GM12878 (cell line): Measurements from ENCODE around the gene DOCK1. TPM values are rescaled to one million over a fixed set of nuclear protein-coding genes. Genes with fewer than 3 reads are reported as not detected.

Source experiments
- ATAC-seq: fragments of 200-7000 bp; cut with Tn5 transposase; 3 replicates; pipeline ENCODE4 v1.9.1; 2020; ENCODE audit warnings: mild to moderate bottlenecking, moderate library complexity
- BruUV-seq: library from RNA; stranded (reverse); fragments of 400-500 nt; replicated peaks from 2 replicates; lab custom pipeline; 2021; lab: Mats Ljungman, UMichigan
- CTCF ChIA-PET: fragments of 300-600 bp; sonication (Branson Sonifier 250); formaldehyde crosslinking; extraction: SDS; loops from one replicate; lab custom pipeline; 2021; ENCODE audit warnings: inconsistent platforms; lab: Yijun Ruan, JAX
- POLR2A ChIA-PET: fragments of 350-600 bp; formaldehyde crosslinking; extraction: SDS; loops from one replicate; lab custom pipeline; 2021; ENCODE audit warnings: inconsistent platforms; lab: Charles Lee
- RAD21 ChIA-PET: fragments of 300-600 bp; sonication (Branson Sonifier 250); formaldehyde crosslinking; loops from one replicate; lab custom pipeline; 2023; ENCODE audit warnings: antibody characterized with exemption; ENCODE audit not compliant: unreplicated experiment; lab: Charles Lee
- SMC1A ChIA-PET: fragments of 300-600 bp; sonication (Branson Sonifier 250); formaldehyde crosslinking; loops from one replicate; lab custom pipeline; 2023; ENCODE audit not compliant: unreplicated experiment, uncharacterized antibody; lab: Charles Lee
- DNase-seq: peaks from one replicate; pipeline ENCODE4 v3.0.0-alpha.2; 2011; ENCODE audit warnings: low read depth, low spot score
- FAIRE-seq: peaks from 3 replicates; lab custom pipeline; 2011; peaks lifted over from hg19 to GRCh38; lab: Jason Lieb, UNC
- H2AFZ ChIP-seq: 2 replicates; pipeline ENCODE4 v1.6.0; 2011; ENCODE audit warnings: low read depth, low read length, control low read depth; ENCODE audit not compliant: control insufficient read depth
- H3K27ac ChIP-seq: 2 replicates; pipeline ENCODE4 v1.5.1; 2011; ENCODE audit warnings: control low read depth; ENCODE audit not compliant: control insufficient read depth, insufficient read depth
- H3K27me3 ChIP-seq, 2 experiments: replicated peaks in 1 of 2; 2 replicates each; pipeline versions ENCODE4 v1.6.0 to v1.6.1; 2011; ENCODE audit warnings: low read length in 1 of 2; ENCODE audit not compliant: control insufficient read depth in 2 of 2, insufficient read depth in 2 of 2
- H3K36me3 ChIP-seq, 2 experiments: 2 replicates each; pipeline ENCODE4 v1.5.1; 2011; ENCODE audit warnings: low read length in 1 of 2; ENCODE audit not compliant: control insufficient read depth in 2 of 2, insufficient read depth in 2 of 2
- H3K4me1 ChIP-seq: 2 replicates; pipeline ENCODE4 v1.6.1; 2011; ENCODE audit warnings: mild to moderate bottlenecking, low read length, moderate library complexity, mixed read lengths; ENCODE audit not compliant: control insufficient read depth, insufficient read depth
- H3K4me2 ChIP-seq: 2 replicates; pipeline ENCODE4 v1.6.0; 2011; ENCODE audit warnings: control low read depth; ENCODE audit not compliant: control insufficient read depth, insufficient read depth
- H3K4me3 ChIP-seq: fragments of 200-600 bp; sonication (generic); 2 replicates; pipeline ENCODE4 v1.5.1; 2016
- H3K79me2 ChIP-seq: 2 replicates; pipeline ENCODE4 v1.6.0; 2011; ENCODE audit warnings: low read length; ENCODE audit not compliant: control insufficient read depth, insufficient read depth
- H3K9ac ChIP-seq: 2 replicates; pipeline ENCODE4 v1.8.0; 2011; ENCODE audit warnings: low read length, control low read depth, mixed read lengths; ENCODE audit not compliant: control insufficient read depth, insufficient read depth
- H3K9me3 ChIP-seq: replicated peaks from 3 replicates; pipeline ENCODE4 v1.5.1; 2011; ENCODE audit warnings: mild to moderate bottlenecking, low read length; ENCODE audit not compliant: control insufficient read depth, insufficient read depth
- H4K20me1 ChIP-seq: 2 replicates; pipeline ENCODE4 v1.6.0; 2011; ENCODE audit not compliant: control insufficient read depth, insufficient read depth
- ATF3 ChIP-seq: IDR thresholded peaks from 2 replicates; pipeline ENCODE4 v1.6.1; 2011; ENCODE audit warnings: low read depth, mild to moderate bottlenecking, low read length, moderate library complexity, borderline replicate concordance; ENCODE audit errors: extremely low read depth
- BMI1 ChIP-seq: fragments of 450-650 bp; IDR thresholded peaks from 2 replicates; pipeline ENCODE4 v1.6.1; 2016; ENCODE audit warnings: mild to moderate bottlenecking, moderate library complexity, borderline replicate concordance
- CREB1 ChIP-seq: IDR thresholded peaks from 2 replicates; pipeline ENCODE4 v1.6.1; 2012; ENCODE audit warnings: low read depth, mild to moderate bottlenecking, inconsistent platforms
- DPF2 ChIP-seq: fragments of 450-650 bp; IDR thresholded peaks from 2 replicates; pipeline ENCODE4 v1.6.1; 2017; ENCODE audit warnings: mild to moderate bottlenecking
- E4F1 ChIP-seq: fragments of 450-650 bp; IDR thresholded peaks from 2 replicates; pipeline ENCODE4 v1.6.1; 2018; ENCODE audit warnings: borderline replicate concordance, mild to moderate bottlenecking; ENCODE audit not compliant: partially characterized antibody
- ESRRA ChIP-seq: IDR thresholded peaks from 2 replicates; pipeline ENCODE4 v1.6.1; 2012; ENCODE audit warnings: mild to moderate bottlenecking, low read length, improper control_type of control experiment
- ETV6 ChIP-seq, 2 experiments: fragments of 450-650 bp in 1 of 2; IDR thresholded peaks in 1 of 2; conservative IDR thresholded peaks in 1 of 2; 2 replicates each; pipeline ENCODE4 v1.6.1; 2014; ENCODE audit warnings: antibody characterized with exemption in 1 of 2, borderline replicate concordance in 1 of 2, low read depth in 1 of 2, mild to moderate bottlenecking in 1 of 2, moderate library complexity in 1 of 2
- FOXM1 ChIP-seq: IDR thresholded peaks from 2 replicates; pipeline ENCODE4 v1.6.1; 2012; ENCODE audit warnings: low read depth, mild to moderate bottlenecking, inconsistent platforms, low read length, moderate library complexity
- KLF5 ChIP-seq: fragments of 450-650 bp; IDR thresholded peaks from 2 replicates; pipeline ENCODE4 v1.6.1; 2014; ENCODE audit warnings: mild to moderate bottlenecking; ENCODE audit not compliant: partially characterized antibody
- MTA3 ChIP-seq: IDR thresholded peaks from 2 replicates; pipeline ENCODE4 v1.6.1; 2012; ENCODE audit warnings: low read length, inconsistent platforms, borderline replicate concordance
- MYB ChIP-seq: fragments of 150-350 bp; IDR thresholded peaks from 2 replicates; pipeline ENCODE4 v1.6.1; 2014; ENCODE audit warnings: mild to moderate bottlenecking, low read depth, low read length, borderline replicate concordance
- SMC3 ChIP-seq: IDR thresholded peaks from 2 replicates; pipeline ENCODE4 v1.6.1; 2011; ENCODE audit warnings: low read length, improper control_type of control experiment, borderline replicate concordance
- TARDBP ChIP-seq: IDR thresholded peaks from 2 replicates; pipeline ENCODE4 v1.6.1; 2016; ENCODE audit warnings: borderline replicate concordance
- TCF3 ChIP-seq: IDR thresholded peaks from 2 replicates; pipeline ENCODE4 v1.6.1; 2012; ENCODE audit warnings: low read depth, mild to moderate bottlenecking, low read length, borderline replicate concordance; ENCODE audit not compliant: insufficient read depth
- ZBTB40 ChIP-seq: fragments of 450-650 bp; IDR thresholded peaks from 2 replicates; pipeline ENCODE4 v1.6.1; 2016; ENCODE audit warnings: mild to moderate bottlenecking, moderate library complexity, borderline replicate concordance
- ZNF274 ChIP-seq: IDR thresholded peaks from one replicate; pipeline ENCODE4 v1.8.0; 2011; ENCODE audit not compliant: insufficient read length, insufficient read depth
- WGBS: methylation state at CpG from one replicate; pipeline ENCODE4 v1.1.6; 2016; ENCODE audit warnings: low lambda C conversion rate; ENCODE audit not compliant: insufficient replicate concordance, insufficient coverage; ENCODE audit errors: missing lambda C conversion rate; 5-methylcytosine and 5-hydroxymethylcytosine counted together
- in situ Hi-C: fragments of 300-500 bp; cut with MboI; formaldehyde crosslinking; loops from 9 replicates; pipeline ENCODE4 v1.14.3; 2018; ENCODE audit warnings: mixed read lengths
- intact Hi-C: fragments of 100-400 bp; cut with micrococcal nuclease; formaldehyde crosslinking; loops from one replicate; pipeline ENCODE4 v1.14.2; 2022; ENCODE audit not compliant: unreplicated experiment
- polyA plus RNA-seq, 11 experiments: library from polyadenylated mRNA; depleted of rRNA in 4 of 11; unstranded in 6 of 11; stranded (reverse) in 5 of 11; fragments of >200 nt; fragmentation: Nextera tagmentation in 4 of 11; fragmentation: Illumina TruSeq in 1 of 11; extraction: Ambion mirVana in 4 of 11; extraction: Trizol in 1 of 11; gene quantifications; 1 replicate in 1 of 11; 2 replicates in 10 of 11; pipeline versions ENCODE4 v1.2.1 to v1.2.3, GENCODE V29; 2011 to 2016; ENCODE audit warnings: inconsistent platforms in 2 of 11, missing spikeins in 2 of 11, low read depth in 1 of 11
- total RNA-seq, 4 experiments: library from RNA; depleted of rRNA in 3 of 4; stranded (reverse); fragments of >200 nt in 3 of 4; fragmentation: Illumina TruSeq in 1 of 4; extraction: Trizol in 1 of 4; gene quantifications; 2 replicates each; pipeline versions ENCODE4 v1.2.1 to v1.2.3, GENCODE V29; 2013 to 2021

DOCK1 gene
- total and polyA plus RNA-seq, 10 of the 15 experiments (the other 5 are each of a cell fraction or from before 2014, with no cell fraction given) = 0.05 to 0.18 TPM; not detected in 8

GRCh38 chr10:126924180-126924914, 19.1 kb downstream of the DOCK1 start (continued):
- no peak for TF ChIP-seq KLF5

- ATAC-seq = no peak
- ChIA-PET CTCF (no interaction called here), POLR2A (no interaction called here), SMC1A (no interaction called here), RAD21 (no interaction called here)
- H3K4me1 ChIP-seq = no peaks in the 10 kb centered on the region
- no peak overlapping the region for H3K4me3 ChIP-seq
- no peaks in the 10 kb centered on the region for H3K79me2 ChIP-seq
- 1% methylated on average over 3 of the region's 3 CpGs for WGBS
- no peaks in the 10 kb centered on the region; the same call in 2 of the 3 replicates for H3K9me3 ChIP-seq
- in situ Hi-C loops = no loop called here
- no peak for FAIRE-seq
- intact Hi-C loops = no loop called here
- no peak overlapping the region for H3K27ac ChIP-seq
- no TSS peak for BruUV-seq
- H3K4me2 ChIP-seq = no peak overlapping the region
- no peaks in the 10 kb centered on the region for H3K27me3 ChIP-seq
- no peaks in the 10 kb centered on the region for H3K36me3 ChIP-seq
- no peak overlapping the region for H2AFZ ChIP-seq
- H4K20me1 ChIP-seq = no peaks in the 10 kb centered on the region
- H3K9ac ChIP-seq = no peak overlapping the region
- DNase-seq = no peak
- TF ChIP-seq ZNF274 (no peak), ATF3 (no peak), DPF2 (no peak), CREB1 (no peak), MYB (no peak), ESRRA (no peak), ZBTB40 (no peak), BMI1 (no peak), E4F1 (no peak), FOXM1 (no peak), ETV6 (conservative IDR thresholded peaks at IDR 0.05 in 1 of 2, IDR thresholded peaks at IDR 0.05 in 1 of 2; ENCODE audit: borderline replicate concordance in 1 of 2, low read depth in 1 of 2) (no peak), TARDBP (no peak), MTA3 (no peak), TCF3 (no peak), SMC3 (no peak)
Measured at GRCh38 chr10:126924915-126925300, 19.7 kb downstream of the DOCK1 start.
